SK-N-SH (cell line): ENCODE results near the gene GALNT6. TPM values are rescaled to one million over a fixed set of nuclear protein-coding genes. Genes with fewer than 3 reads are reported as not detected.

ENCODE experiments used
- CTCF ChIA-PET: fragments of 300-600, 350-600 bp; formaldehyde crosslinking; extraction: SDS; loops from one replicate; lab custom pipeline; 2021; lab: Yijun Ruan, JAX
- POLR2A ChIA-PET: fragments of 350-600 bp; sonication (Branson Sonifier 250); formaldehyde crosslinking; extraction: SDS; loops from one replicate; lab custom pipeline; 2020; ENCODE audit warnings: antibody characterized with exemption, inconsistent platforms; lab: Yijun Ruan, JAX
- DNase-seq: peaks from one replicate; pipeline ENCODE4 v3.0.0; 2012
- H2AFZ ChIP-seq: fragments of 200-600 bp; sonication (generic); 2 replicates; pipeline ENCODE4 v1.8.1; 2016; ENCODE audit warnings: antibody characterized with exemption, mild to moderate bottlenecking, low read depth
- H3F3A ChIP-seq: fragments of 200-600 bp; sonication (generic); replicated peaks from 2 replicates; pipeline ENCODE3; 2016; ENCODE audit warnings: antibody characterized with exemption, mild to moderate bottlenecking; ENCODE audit not compliant: insufficient read depth
- H3K27ac ChIP-seq, 2 experiments: fragments of 200-500 bp in 1 of 2; fragments of 200-600 bp in 1 of 2; sonication (Bioruptor generic) in 1 of 2; sonication (generic), shearing (Covaris generic) in 1 of 2; 2 replicates each; pipeline versions ENCODE4 v1.5.1 to v1.6.1; 2014 to 2016; ENCODE audit warnings: low read depth in 2 of 2, inconsistent platforms in 1 of 2, low read length in 1 of 2, mild to moderate bottlenecking in 1 of 2, mixed read lengths in 1 of 2
- H3K27me3 ChIP-seq: fragments of 200-600 bp; sonication (generic), shearing (Covaris generic); 2 replicates; pipeline ENCODE4 v1.6.1; 2016; ENCODE audit warnings: mixed run types; ENCODE audit not compliant: insufficient read depth
- H3K36me3 ChIP-seq, 2 experiments: fragments of 200-500 bp in 1 of 2; fragments of 200-600 bp in 1 of 2; sonication (Bioruptor generic) in 1 of 2; sonication (generic) in 1 of 2; replicated peaks in 1 of 2; 2 replicates each; pipeline versions ENCODE3 to v1.5.1; 2014 to 2016; ENCODE audit warnings: low read length in 1 of 2, mild to moderate bottlenecking in 1 of 2; ENCODE audit not compliant: insufficient read depth in 2 of 2, control insufficient read depth in 1 of 2
- H3K4me1 ChIP-seq, 2 experiments: fragments of 200-500 bp in 1 of 2; fragments of 200-600 bp in 1 of 2; sonication (Bioruptor generic) in 1 of 2; sonication (generic), shearing (Covaris generic) in 1 of 2; 2 replicates each; pipeline versions ENCODE4 v1.5.1 to v1.6.1; 2014 to 2016; ENCODE audit warnings: low read depth in 1 of 2, low read length in 1 of 2, mixed run types in 1 of 2; ENCODE audit not compliant: insufficient read depth in 2 of 2, control insufficient read depth in 1 of 2
- H3K4me2 ChIP-seq: fragments of 200-600 bp; sonication (generic), shearing (Covaris generic); 2 replicates; pipeline ENCODE4 v1.6.1; 2017; ENCODE audit warnings: mixed run types
- H3K4me3 ChIP-seq, 2 experiments: fragments of 200-500 bp in 1 of 2; fragments of 200-600 bp in 1 of 2; sonication (Bioruptor generic) in 1 of 2; sonication (generic), shearing (Covaris generic) in 1 of 2; 2 replicates each; pipeline versions ENCODE4 v1.5.1 to v1.8.1; 2014 to 2016; ENCODE audit warnings: low read depth in 2 of 2, inconsistent platforms in 1 of 2, low read length in 1 of 2, mild to moderate bottlenecking in 1 of 2, mixed read lengths in 1 of 2, moderate library complexity in 1 of 2
- H3K79me2 ChIP-seq: fragments of 200-600 bp; sonication (generic); 2 replicates; pipeline ENCODE4 v1.8.1; 2017; ENCODE audit warnings: mild to moderate bottlenecking; ENCODE audit not compliant: insufficient read depth
- H3K9ac ChIP-seq: fragments of 200-600 bp; sonication (generic); 2 replicates; pipeline ENCODE4 v1.6.1; 2017; ENCODE audit warnings: mixed run types
- H3K9me2 ChIP-seq: fragments of 200-600 bp; sonication (generic); 2 replicates; pipeline ENCODE4 v1.6.1; 2017; ENCODE audit warnings: mixed run types
- H3K9me3 ChIP-seq: fragments of 200-600 bp; sonication (generic); 2 replicates; pipeline ENCODE4 v1.6.1; 2017; ENCODE audit warnings: mixed run types, mild to moderate bottlenecking, moderate library complexity
- H4K20me1 ChIP-seq: fragments of 200-600 bp; sonication (generic); 2 replicates; pipeline ENCODE4 v1.6.1; 2017; ENCODE audit warnings: mild to moderate bottlenecking, mixed run types; ENCODE audit not compliant: insufficient read depth
- EZH2phosphoT487 ChIP-seq: fragments of 200-600 bp; sonication (generic); IDR thresholded peaks from 2 replicates; pipeline ENCODE4 v1.6.1; 2017; ENCODE audit warnings: low read depth, mixed run types, mild to moderate bottlenecking, antibody characterized with exemption, moderate library complexity, borderline replicate concordance
- FOXJ3 ChIP-seq: sonication (generic); formaldehyde crosslinking; IDR thresholded peaks from 2 replicates; pipeline ENCODE4 v1.5.1; 2020; ENCODE audit warnings: mild to moderate bottlenecking, missing genetic modification reagents
- GATA2 ChIP-seq: sonication (generic); formaldehyde crosslinking; IDR thresholded peaks from 2 replicates; pipeline ENCODE4 v1.5.0; 2020; ENCODE audit warnings: mild to moderate bottlenecking, missing genetic modification reagents
- JUND ChIP-seq: IDR thresholded peaks from 2 replicates; pipeline ENCODE4 v1.4.0; 2012
- MXI1 ChIP-seq: IDR thresholded peaks from 2 replicates; pipeline ENCODE4 v1.6.1; 2012; ENCODE audit warnings: mild to moderate bottlenecking, low read depth, low read length, improper control_type of control experiment
- POLR2AphosphoS5 ChIP-seq: IDR thresholded peaks from 2 replicates; pipeline ENCODE4 v1.6.1; 2012; ENCODE audit warnings: low read depth, low read length
- RAD21 ChIP-seq: IDR thresholded peaks from 2 replicates; pipeline ENCODE4 v1.6.1; 2012; ENCODE audit warnings: mild to moderate bottlenecking, low read length
- RFX5 ChIP-seq: IDR thresholded peaks from 2 replicates; pipeline ENCODE4 v1.6.1; 2012; ENCODE audit warnings: mild to moderate bottlenecking, improper control_type of control experiment, low read length
- SIN3A ChIP-seq: IDR thresholded peaks from 2 replicates; pipeline ENCODE4 v1.6.1; 2012; ENCODE audit warnings: low read depth, mild to moderate bottlenecking, low read length, moderate library complexity, borderline replicate concordance
- SMC3 ChIP-seq: IDR thresholded peaks from 2 replicates; pipeline ENCODE4 v1.6.1; 2012; ENCODE audit warnings: low read depth, low read length, improper control_type of control experiment
- TAF1 ChIP-seq: IDR thresholded peaks from 2 replicates; pipeline ENCODE4 v1.6.1; 2012; ENCODE audit warnings: low read depth, mild to moderate bottlenecking, low read length, moderate library complexity, borderline replicate concordance
- TCF12 ChIP-seq: IDR thresholded peaks from 2 replicates; pipeline ENCODE4 v1.4.0; 2012
- WGBS: methylation state at CpG from one replicate; pipeline ENCODE4 v1.1.6; 2017; ENCODE audit warnings: low lambda C conversion rate; 5-methylcytosine and 5-hydroxymethylcytosine counted together
- polyA plus RNA-seq, 3 experiments: library from polyadenylated mRNA; depleted of rRNA; stranded (reverse); fragments of >200 nt; gene quantifications; 2 replicates each; pipeline ENCODE4 v1.2.3, GENCODE V29; 2012
- TF ChIP-seq, protein P1 (sequence below): IDR thresholded peaks from 2 replicates; pipeline ENCODE4 v1.6.1; 2012; ENCODE audit warnings: mild to moderate bottlenecking, low read depth, low read length, moderate library complexity
- TF ChIP-seq, protein P2 (sequence below): IDR thresholded peaks from 2 replicates; pipeline ENCODE4 v1.4.0; 2012; ENCODE audit warnings: low read depth, borderline replicate concordance
- TF ChIP-seq, protein P3 (sequence below): fragments of 200-600 bp; sonication (generic); IDR thresholded peaks from 2 replicates; pipeline ENCODE4 v1.6.1; 2017; ENCODE audit warnings: antibody characterized with exemption, mild to moderate bottlenecking, moderate library complexity
- TF ChIP-seq, protein P4 (sequence below): fragments of 150-350 bp; IDR thresholded peaks from 2 replicates; pipeline ENCODE4 v1.6.1; 2016; ENCODE audit warnings: mild to moderate bottlenecking, low read depth, low read length
- TF ChIP-seq, protein P5 (sequence below): IDR thresholded peaks from 2 replicates; pipeline ENCODE4 v1.4.0; 2012; ENCODE audit warnings: low read depth, borderline replicate concordance
- TF ChIP-seq, protein P6 (sequence below): IDR thresholded peaks from 2 replicates; pipeline ENCODE4; 2012

GALNT6 gene
- polyA plus RNA-seq, 1 of the 3 experiments (the other 2 are of a cell fraction): 0.74 TPM

DNA sequence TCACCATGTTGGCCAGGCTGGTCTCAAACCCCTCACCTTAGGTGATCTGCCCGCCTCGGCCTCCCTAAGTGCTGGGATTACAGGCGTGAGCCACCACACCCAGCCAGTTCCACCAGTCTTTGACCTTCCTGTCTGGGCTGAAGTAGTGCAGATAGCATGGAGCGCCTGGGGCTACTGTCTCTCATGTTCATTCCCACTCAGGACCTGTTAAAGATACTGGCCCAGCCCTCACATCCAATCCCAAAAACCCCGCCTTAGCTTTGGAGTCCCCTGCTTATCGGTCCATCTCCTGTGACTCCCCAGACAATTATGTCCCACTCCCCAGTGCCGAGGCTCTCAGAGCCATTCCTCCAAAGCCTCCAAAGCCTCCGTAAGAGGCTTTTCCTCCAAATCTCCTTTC is 32.7 kb downstream of the GALNT6 start:
- H3K4me3 ChIP-seq: no peak overlapping the region
- no peaks in the 10 kb centered on the region for H3F3A ChIP-seq
- H3K27me3 ChIP-seq: no peaks in the 10 kb centered on the region
- POLR2A ChIA-PET: no interaction called here
- no peak overlapping the region for H3K9ac ChIP-seq
- H3K9me3 ChIP-seq: no peaks in the 10 kb centered on the region
- H3K27ac ChIP-seq: no peak overlapping the region
- TF ChIP-seq, protein P1, sequence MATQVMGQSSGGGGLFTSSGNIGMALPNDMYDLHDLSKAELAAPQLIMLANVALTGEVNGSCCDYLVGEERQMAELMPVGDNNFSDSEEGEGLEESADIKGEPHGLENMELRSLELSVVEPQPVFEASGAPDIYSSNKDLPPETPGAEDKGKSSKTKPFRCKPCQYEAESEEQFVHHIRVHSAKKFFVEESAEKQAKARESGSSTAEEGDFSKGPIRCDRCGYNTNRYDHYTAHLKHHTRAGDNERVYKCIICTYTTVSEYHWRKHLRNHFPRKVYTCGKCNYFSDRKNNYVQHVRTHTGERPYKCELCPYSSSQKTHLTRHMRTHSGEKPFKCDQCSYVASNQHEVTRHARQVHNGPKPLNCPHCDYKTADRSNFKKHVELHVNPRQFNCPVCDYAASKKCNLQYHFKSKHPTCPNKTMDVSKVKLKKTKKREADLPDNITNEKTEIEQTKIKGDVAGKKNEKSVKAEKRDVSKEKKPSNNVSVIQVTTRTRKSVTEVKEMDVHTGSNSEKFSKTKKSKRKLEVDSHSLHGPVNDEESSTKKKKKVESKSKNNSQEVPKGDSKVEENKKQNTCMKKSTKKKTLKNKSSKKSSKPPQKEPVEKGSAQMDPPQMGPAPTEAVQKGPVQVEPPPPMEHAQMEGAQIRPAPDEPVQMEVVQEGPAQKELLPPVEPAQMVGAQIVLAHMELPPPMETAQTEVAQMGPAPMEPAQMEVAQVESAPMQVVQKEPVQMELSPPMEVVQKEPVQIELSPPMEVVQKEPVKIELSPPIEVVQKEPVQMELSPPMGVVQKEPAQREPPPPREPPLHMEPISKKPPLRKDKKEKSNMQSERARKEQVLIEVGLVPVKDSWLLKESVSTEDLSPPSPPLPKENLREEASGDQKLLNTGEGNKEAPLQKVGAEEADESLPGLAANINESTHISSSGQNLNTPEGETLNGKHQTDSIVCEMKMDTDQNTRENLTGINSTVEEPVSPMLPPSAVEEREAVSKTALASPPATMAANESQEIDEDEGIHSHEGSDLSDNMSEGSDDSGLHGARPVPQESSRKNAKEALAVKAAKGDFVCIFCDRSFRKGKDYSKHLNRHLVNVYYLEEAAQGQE: no peak
- TF ChIP-seq, protein P2, sequence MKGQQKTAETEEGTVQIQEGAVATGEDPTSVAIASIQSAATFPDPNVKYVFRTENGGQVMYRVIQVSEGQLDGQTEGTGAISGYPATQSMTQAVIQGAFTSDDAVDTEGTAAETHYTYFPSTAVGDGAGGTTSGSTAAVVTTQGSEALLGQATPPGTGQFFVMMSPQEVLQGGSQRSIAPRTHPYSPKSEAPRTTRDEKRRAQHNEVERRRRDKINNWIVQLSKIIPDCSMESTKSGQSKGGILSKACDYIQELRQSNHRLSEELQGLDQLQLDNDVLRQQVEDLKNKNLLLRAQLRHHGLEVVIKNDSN: no peak
- TF ChIP-seq SIN3A (no peak), POLR2AphosphoS5 (no peak), SMC3 (no peak), GATA2 (CRISPR knock-in tag) (no peak), MXI1 (no peak), RAD21 (no peak), RFX5 (no peak), FOXJ3 (CRISPR knock-in tag) (no peak), TAF1 (no peak), EZH2phosphoT487 (no peak), JUND (no peak), TCF12 (no peak)
- TF ChIP-seq, protein P3, sequence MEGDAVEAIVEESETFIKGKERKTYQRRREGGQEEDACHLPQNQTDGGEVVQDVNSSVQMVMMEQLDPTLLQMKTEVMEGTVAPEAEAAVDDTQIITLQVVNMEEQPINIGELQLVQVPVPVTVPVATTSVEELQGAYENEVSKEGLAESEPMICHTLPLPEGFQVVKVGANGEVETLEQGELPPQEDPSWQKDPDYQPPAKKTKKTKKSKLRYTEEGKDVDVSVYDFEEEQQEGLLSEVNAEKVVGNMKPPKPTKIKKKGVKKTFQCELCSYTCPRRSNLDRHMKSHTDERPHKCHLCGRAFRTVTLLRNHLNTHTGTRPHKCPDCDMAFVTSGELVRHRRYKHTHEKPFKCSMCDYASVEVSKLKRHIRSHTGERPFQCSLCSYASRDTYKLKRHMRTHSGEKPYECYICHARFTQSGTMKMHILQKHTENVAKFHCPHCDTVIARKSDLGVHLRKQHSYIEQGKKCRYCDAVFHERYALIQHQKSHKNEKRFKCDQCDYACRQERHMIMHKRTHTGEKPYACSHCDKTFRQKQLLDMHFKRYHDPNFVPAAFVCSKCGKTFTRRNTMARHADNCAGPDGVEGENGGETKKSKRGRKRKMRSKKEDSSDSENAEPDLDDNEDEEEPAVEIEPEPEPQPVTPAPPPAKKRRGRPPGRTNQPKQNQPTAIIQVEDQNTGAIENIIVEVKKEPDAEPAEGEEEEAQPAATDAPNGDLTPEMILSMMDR: no peak
- TF ChIP-seq, protein P4, sequence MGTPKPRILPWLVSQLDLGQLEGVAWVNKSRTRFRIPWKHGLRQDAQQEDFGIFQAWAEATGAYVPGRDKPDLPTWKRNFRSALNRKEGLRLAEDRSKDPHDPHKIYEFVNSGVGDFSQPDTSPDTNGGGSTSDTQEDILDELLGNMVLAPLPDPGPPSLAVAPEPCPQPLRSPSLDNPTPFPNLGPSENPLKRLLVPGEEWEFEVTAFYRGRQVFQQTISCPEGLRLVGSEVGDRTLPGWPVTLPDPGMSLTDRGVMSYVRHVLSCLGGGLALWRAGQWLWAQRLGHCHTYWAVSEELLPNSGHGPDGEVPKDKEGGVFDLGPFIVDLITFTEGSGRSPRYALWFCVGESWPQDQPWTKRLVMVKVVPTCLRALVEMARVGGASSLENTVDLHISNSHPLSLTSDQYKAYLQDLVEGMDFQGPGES: no peak
- TF ChIP-seq, protein P5, sequence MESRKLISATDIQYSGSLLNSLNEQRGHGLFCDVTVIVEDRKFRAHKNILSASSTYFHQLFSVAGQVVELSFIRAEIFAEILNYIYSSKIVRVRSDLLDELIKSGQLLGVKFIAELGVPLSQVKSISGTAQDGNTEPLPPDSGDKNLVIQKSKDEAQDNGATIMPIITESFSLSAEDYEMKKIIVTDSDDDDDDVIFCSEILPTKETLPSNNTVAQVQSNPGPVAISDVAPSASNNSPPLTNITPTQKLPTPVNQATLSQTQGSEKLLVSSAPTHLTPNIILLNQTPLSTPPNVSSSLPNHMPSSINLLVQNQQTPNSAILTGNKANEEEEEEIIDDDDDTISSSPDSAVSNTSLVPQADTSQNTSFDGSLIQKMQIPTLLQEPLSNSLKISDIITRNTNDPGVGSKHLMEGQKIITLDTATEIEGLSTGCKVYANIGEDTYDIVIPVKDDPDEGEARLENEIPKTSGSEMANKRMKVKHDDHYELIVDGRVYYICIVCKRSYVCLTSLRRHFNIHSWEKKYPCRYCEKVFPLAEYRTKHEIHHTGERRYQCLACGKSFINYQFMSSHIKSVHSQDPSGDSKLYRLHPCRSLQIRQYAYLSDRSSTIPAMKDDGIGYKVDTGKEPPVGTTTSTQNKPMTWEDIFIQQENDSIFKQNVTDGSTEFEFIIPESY: no peak
- TF ChIP-seq, protein P6, sequence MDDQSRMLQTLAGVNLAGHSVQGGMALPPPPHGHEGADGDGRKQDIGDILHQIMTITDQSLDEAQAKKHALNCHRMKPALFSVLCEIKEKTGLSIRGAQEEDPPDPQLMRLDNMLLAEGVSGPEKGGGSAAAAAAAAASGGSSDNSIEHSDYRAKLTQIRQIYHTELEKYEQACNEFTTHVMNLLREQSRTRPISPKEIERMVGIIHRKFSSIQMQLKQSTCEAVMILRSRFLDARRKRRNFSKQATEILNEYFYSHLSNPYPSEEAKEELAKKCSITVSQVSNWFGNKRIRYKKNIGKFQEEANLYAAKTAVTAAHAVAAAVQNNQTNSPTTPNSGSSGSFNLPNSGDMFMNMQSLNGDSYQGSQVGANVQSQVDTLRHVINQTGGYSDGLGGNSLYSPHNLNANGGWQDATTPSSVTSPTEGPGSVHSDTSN: no peak
- TF ChIP-seq, all 33 proteins: peak for 0
- CTCF ChIA-PET: interaction anchor here (1.5 kb wide), 2 partner anchors 10 to 61 kb away, joined by 4 read pairs; no protein-coding TSS in a partner anchor
- H3K79me2 ChIP-seq: no peaks in the 10 kb centered on the region
- H3K4me2 ChIP-seq: no peak overlapping the region
- WGBS: 96% methylated on average over 8 of the region's 8 CpGs
- no peaks in the 10 kb centered on the region for H3K9me2 ChIP-seq
- peaks cover 0 to 9% of the 10 kb centered on the region in 2 experiments; a peak in 1 of 4 replicates for H3K4me1 ChIP-seq
- H3K36me3 ChIP-seq: no peaks in the 10 kb centered on the region
- DNase-seq: no peak
- no peaks in the 10 kb centered on the region for H4K20me1 ChIP-seq
- no peak overlapping the region for H2AFZ ChIP-seq
